Neuronal stem cell (in vitro differentiated cells): ENCODE results near the gene EPS15.
A peak's percentile ranks its signal among the peaks of the same experiment; 100 is the strongest.

Experiments used
- DNase-seq: peaks from one replicate; pipeline ENCODE4 v3.0.0-alpha.2; 2013; ENCODE audit warnings: low spot score
- H2AFZ ChIP-seq: one replicate; pipeline ENCODE4 v1.6.1; 2013; ENCODE audit warnings: mild to moderate bottlenecking, low read length, inconsistent platforms
- H2AK5ac ChIP-seq: 2 replicates; pipeline ENCODE4 v1.6.1; 2013; ENCODE audit warnings: low read depth, mild to moderate bottlenecking, inconsistent platforms, low read length, moderate library complexity, mixed read lengths
- H2BK120ac ChIP-seq: 2 replicates; pipeline ENCODE4 v1.6.1; 2013; ENCODE audit warnings: low read depth, mild to moderate bottlenecking, inconsistent platforms, low read length, moderate library complexity, mixed read lengths
- H2BK12ac ChIP-seq: one replicate; pipeline ENCODE4 v1.6.1; 2013; ENCODE audit warnings: low read length, inconsistent platforms
- H2BK15ac ChIP-seq: 2 replicates; pipeline ENCODE4 v1.6.1; 2013; ENCODE audit warnings: mild to moderate bottlenecking, low read length, inconsistent platforms, mixed read lengths
- H2BK5ac ChIP-seq: one replicate; pipeline ENCODE4 v1.6.1; 2013; ENCODE audit warnings: inconsistent platforms, mild to moderate bottlenecking, low read length, moderate library complexity
- H3K14ac ChIP-seq: one replicate; pipeline ENCODE4 v1.6.1; 2013; ENCODE audit warnings: low read length, inconsistent platforms
- H3K18ac ChIP-seq: 2 replicates; pipeline ENCODE4 v1.6.1; 2013; ENCODE audit warnings: low read length, inconsistent platforms
- H3K23ac ChIP-seq: 2 replicates; pipeline ENCODE4 v1.6.1; 2013; ENCODE audit warnings: low read depth, mild to moderate bottlenecking, mixed read lengths, low read length, inconsistent platforms; ENCODE audit not compliant: poor library complexity
- H3K27ac ChIP-seq: replicated peaks from 3 replicates; pipeline ENCODE4 v1.5.1; 2013; ENCODE audit warnings: low read length, inconsistent platforms
- H3K27me3 ChIP-seq, 3 experiments: 2 replicates each; pipeline ENCODE4 v1.6.1; 2013; ENCODE audit warnings: low read length in 3 of 3, mild to moderate bottlenecking in 2 of 3, inconsistent platforms in 1 of 3, low read depth in 1 of 3, mixed read lengths in 1 of 3, moderate library complexity in 1 of 3; ENCODE audit not compliant: control insufficient read depth in 3 of 3, insufficient read depth in 3 of 3
- H3K36me3 ChIP-seq, 2 donors: replicated peaks in 1 of 2; 2 replicates each; pipeline ENCODE4 v1.6.1; 2013; ENCODE audit warnings: low read length in 2 of 2; ENCODE audit not compliant: control insufficient read depth in 2 of 2, insufficient read depth in 2 of 2
- H3K4ac ChIP-seq: 2 replicates; pipeline ENCODE4 v1.6.1; 2013; ENCODE audit warnings: inconsistent platforms, mild to moderate bottlenecking, low read length, moderate library complexity
- H3K4me1 ChIP-seq, 2 donors: 1 replicate in 1 of 2; 2 replicates in 1 of 2; pipeline ENCODE4 v1.6.1; 2013; ENCODE audit warnings: low read length in 2 of 2, low read depth in 1 of 2; ENCODE audit not compliant: control insufficient read depth in 2 of 2, insufficient read depth in 1 of 2
- H3K4me2 ChIP-seq: one replicate; pipeline ENCODE4 v1.6.1; 2013; ENCODE audit warnings: mild to moderate bottlenecking, low read length, inconsistent platforms; ENCODE audit not compliant: insufficient read depth, poor library complexity, severe bottlenecking
- H3K4me3 ChIP-seq, 2 donors: 2 replicates each; pipeline ENCODE4 v1.5.1; 2013; ENCODE audit warnings: low read length in 2 of 2, mild to moderate bottlenecking in 2 of 2, inconsistent platforms in 1 of 2, moderate library complexity in 1 of 2
- H3K79me1 ChIP-seq: one replicate; pipeline ENCODE4 v1.6.1; 2013; ENCODE audit warnings: low read depth, mild to moderate bottlenecking, inconsistent platforms, low read length, moderate library complexity
- H3K9ac ChIP-seq: one replicate; pipeline ENCODE4 v1.6.1; 2013; ENCODE audit warnings: mild to moderate bottlenecking, low read depth, low read length, inconsistent platforms; ENCODE audit not compliant: poor library complexity
- H3K9me3 ChIP-seq, 2 donors: replicated peaks in 1 of 2; 2 replicates each; pipeline versions ENCODE3 to v1.6.1; 2013; ENCODE audit warnings: low read length in 2 of 2, mild to moderate bottlenecking in 2 of 2, inconsistent platforms in 1 of 2, low read depth in 1 of 2, mixed read lengths in 1 of 2, moderate library complexity in 1 of 2; ENCODE audit not compliant: control insufficient read depth in 2 of 2, insufficient read depth in 1 of 2
- H4K8ac ChIP-seq: one replicate; pipeline ENCODE4 v1.6.1; 2013; ENCODE audit warnings: low read depth, mild to moderate bottlenecking, inconsistent platforms, low read length, moderate library complexity
- H4K91ac ChIP-seq: one replicate; pipeline ENCODE4 v1.6.1; 2013; ENCODE audit warnings: low read length, low read depth, mild to moderate bottlenecking, inconsistent platforms; ENCODE audit not compliant: poor library complexity
- WGBS, 2 donors: extraction: QIAGEN DNeasy Blood & Tissue Kit; methylation state at CpG; one replicate each; pipeline ENCODE4 v1.1.7; 2013; ENCODE audit warnings: missing lambda C conversion rate in 2 of 2, mixed read lengths in 1 of 2; ENCODE audit not compliant: insufficient read length in 2 of 2, insufficient replicate concordance in 1 of 2; ENCODE audit errors: extremely low coverage in 2 of 2; 5-methylcytosine and 5-hydroxymethylcytosine counted together

Gene EPS15

DNA sequence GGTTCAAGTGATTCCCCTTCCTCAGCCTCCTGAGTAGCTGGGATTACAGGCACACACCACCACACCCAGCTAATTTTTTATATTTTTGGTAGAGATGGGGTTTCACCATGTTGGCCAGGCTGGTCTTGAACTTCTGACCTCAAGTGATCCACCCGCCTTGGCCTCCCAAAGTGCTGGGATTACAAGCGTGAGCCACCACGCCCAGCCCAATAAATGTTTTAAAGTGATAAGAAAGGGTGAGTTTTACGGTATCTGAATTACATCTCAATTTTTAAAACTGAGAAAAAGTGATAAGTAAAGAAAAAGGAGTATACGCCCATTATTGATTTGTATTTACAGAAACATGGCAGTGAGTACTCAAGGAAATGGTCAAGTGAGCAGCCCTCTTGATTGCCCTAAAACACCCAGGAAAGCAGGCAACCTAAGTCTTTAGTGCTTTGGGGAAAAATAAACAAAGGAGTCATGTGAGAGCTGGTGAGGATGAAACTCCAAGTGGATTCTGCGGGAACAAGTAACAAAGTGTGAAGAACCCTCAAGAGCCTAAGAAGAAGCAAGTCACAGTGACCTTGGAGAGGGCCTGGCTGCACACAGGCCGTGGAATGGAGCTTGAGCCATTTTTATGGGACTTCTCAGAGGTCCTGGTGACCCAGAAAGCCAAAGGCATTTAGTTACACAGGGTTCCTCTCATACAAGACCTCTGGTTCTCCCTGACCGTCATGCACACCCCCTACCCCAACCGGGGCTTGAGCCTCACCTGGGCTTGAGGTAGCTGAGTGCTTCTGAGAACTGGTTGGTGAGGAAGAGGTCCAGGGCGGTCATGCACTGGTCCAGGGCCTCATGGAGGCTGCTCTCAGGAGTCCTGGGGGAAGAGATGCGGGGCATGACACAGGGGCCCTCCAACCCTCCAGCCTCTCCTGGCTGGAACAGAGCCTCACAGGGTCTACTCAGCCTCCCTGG lies 197.8 kb downstream of the EPS15 start:
- no peak overlapping the region for H3K4me3 ChIP-seq
- peak overlapping the region; percentile 63 for H3K14ac ChIP-seq
- H3K4me1 ChIP-seq = peaks cover 0 to 12% of the 10 kb centered on the region in 2 donors
- no peaks in the 10 kb centered on the region for H3K79me1 ChIP-seq
- no CpG with 5 or more reads among the region's 11 CpGs for WGBS, 2 donors
- H2BK5ac ChIP-seq = no peak overlapping the region
- no peak overlapping the region for H3K4ac ChIP-seq
- no peak overlapping the region for H4K8ac ChIP-seq
- no peak overlapping the region for H3K27ac ChIP-seq
- peak overlapping the region; percentile 85 for H2AK5ac ChIP-seq
- peak overlapping the region; percentile 88 for H3K18ac ChIP-seq
- H3K9me3 ChIP-seq = no peaks in the 10 kb centered on the region
- no peak overlapping the region for H4K91ac ChIP-seq
- no peaks in the 10 kb centered on the region for H3K36me3 ChIP-seq
- no peak overlapping the region for H2BK12ac ChIP-seq
- no peak for DNase-seq
- H3K27me3 ChIP-seq = peaks cover 0 to 10% (median 0%) of the 10 kb centered on the region in 3 experiments
- no peak overlapping the region for H3K4me2 ChIP-seq
- H3K23ac ChIP-seq = no peak overlapping the region
- no peak overlapping the region for H3K9ac ChIP-seq
- no peak overlapping the region for H2BK120ac ChIP-seq
- no peak overlapping the region for H2AFZ ChIP-seq
- H2BK15ac ChIP-seq = no peak overlapping the region

GRCh38 chr1:51317798-51318197 lies 201.3 kb downstream of the EPS15 start:
- no peak overlapping the region for H2AFZ ChIP-seq
- H3K36me3 ChIP-seq = no peaks in the 10 kb centered on the region
- H3K23ac ChIP-seq = peak overlapping the region; percentile 62
- peaks cover 0 to 5% (median 0%) of the 10 kb centered on the region in 3 experiments for H3K27me3 ChIP-seq
- H3K27ac ChIP-seq = no peak overlapping the region
- WGBS, 2 donors = no CpG with 5 or more reads among the region's 7 CpGs
- H3K9ac ChIP-seq = no peak overlapping the region
- H3K4ac ChIP-seq = no peak overlapping the region
- no peak overlapping the region for H3K4me2 ChIP-seq
- no peak for DNase-seq
- no peaks in the 10 kb centered on the region for H3K79me1 ChIP-seq
- no peak overlapping the region for H2BK12ac ChIP-seq
- no peak overlapping the region for H4K8ac ChIP-seq
- no peak overlapping the region for H2BK15ac ChIP-seq
- no peaks in the 10 kb centered on the region for H3K9me3 ChIP-seq
- peak overlapping the region; percentile 66 for H3K18ac ChIP-seq
- peak overlapping the region; percentile 50 for H2AK5ac ChIP-seq
- H3K14ac ChIP-seq = no peak overlapping the region
- no peak overlapping the region for H2BK5ac ChIP-seq
- no peak overlapping the region for H2BK120ac ChIP-seq
- H3K4me3 ChIP-seq = no peak overlapping the region
- H3K4me1 ChIP-seq = peaks cover 0 to 12% of the 10 kb centered on the region in 2 donors
- no peak overlapping the region for H4K91ac ChIP-seq

GRCh38 chr1:51316846-51317120 lies 202.3 kb downstream of the EPS15 start:
- no peak overlapping the region for H3K27ac ChIP-seq
- no peak overlapping the region for H3K18ac ChIP-seq
- no peak overlapping the region for H4K91ac ChIP-seq
- H3K23ac ChIP-seq = peak overlapping the region; percentile 14
- H3K9me3 ChIP-seq = no peaks in the 10 kb centered on the region
- H2BK120ac ChIP-seq = no peak overlapping the region
- no CpG with 5 or more reads among the region's 4 CpGs for WGBS, 2 donors
- peak overlapping the region; percentile 26 for H2BK12ac ChIP-seq
- no peak overlapping the region for H2BK15ac ChIP-seq
- no peak overlapping the region for H3K4ac ChIP-seq
- no peak overlapping the region for H3K4me3 ChIP-seq
- peak overlapping the region; percentile 30 for H2AK5ac ChIP-seq
- H4K8ac ChIP-seq = no peak overlapping the region
- no peak for DNase-seq
- no peak overlapping the region for H3K4me2 ChIP-seq
- peaks cover 0 to 5% (median 0%) of the 10 kb centered on the region in 3 experiments for H3K27me3 ChIP-seq
- H3K79me1 ChIP-seq = no peaks in the 10 kb centered on the region
- peak overlapping the region; percentile 41 for H3K14ac ChIP-seq
- peaks cover 0 to 7% of the 10 kb centered on the region in 2 donors for H3K4me1 ChIP-seq
- no peak overlapping the region for H2AFZ ChIP-seq
- H2BK5ac ChIP-seq = no peak overlapping the region
- no peak overlapping the region for H3K9ac ChIP-seq
- no peaks in the 10 kb centered on the region for H3K36me3 ChIP-seq

DNA sequence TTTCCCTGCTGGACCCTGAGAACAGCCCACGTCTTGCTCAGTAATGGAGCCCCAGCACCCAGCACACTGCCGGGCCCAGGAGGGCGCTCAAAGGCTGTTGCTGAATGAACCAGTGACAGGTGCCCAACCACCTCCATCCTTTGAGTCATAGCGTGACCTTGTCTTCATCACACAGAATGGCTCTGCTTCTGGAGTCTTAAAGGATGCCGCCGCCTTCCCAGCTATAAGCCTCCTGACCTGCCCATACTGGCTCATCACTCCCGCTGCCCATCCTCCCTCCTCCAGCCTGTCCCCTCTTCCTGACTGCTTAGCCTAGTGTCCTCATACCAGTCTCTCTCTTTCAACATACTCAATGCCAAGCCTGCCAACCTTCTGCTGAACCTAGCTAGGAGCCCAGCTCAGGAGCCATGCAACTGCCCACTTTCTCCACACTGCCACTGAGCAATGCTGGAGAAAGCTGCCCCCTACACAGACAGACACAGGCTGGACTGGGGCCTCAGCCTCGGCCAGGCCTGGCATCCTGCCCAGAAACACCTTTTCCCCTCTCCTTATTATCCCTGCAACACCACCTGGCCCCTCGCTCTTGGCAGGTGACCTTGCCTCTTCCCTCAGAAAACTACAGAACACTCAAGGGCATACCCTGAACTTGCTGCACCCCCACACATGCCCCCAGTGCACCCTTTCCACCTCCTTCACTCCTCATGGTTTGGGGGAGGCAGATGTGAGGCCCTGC lies 202.8 kb downstream of the EPS15 start:
- Histone ChIP-seq H3K27me3 (peaks cover 0 to 5% (median 0%) of the 10 kb centered on the region in 3 experiments), H3K4ac (peak overlapping the region; percentile 53), H2BK5ac (no peak overlapping the region), H3K9me3 (no peaks in the 10 kb centered on the region), H3K36me3 (no peaks in the 10 kb centered on the region), H2AFZ (no peak overlapping the region), H4K91ac (no peak overlapping the region), H4K8ac (no peak overlapping the region), H2AK5ac (peak overlapping the region; percentile 30), H3K27ac (no peak overlapping the region), H3K23ac (peak overlapping the region; percentile 14), H3K4me3 (no peak overlapping the region), H3K14ac (peak overlapping the region; percentile 41), H3K4me2 (no peak overlapping the region), H2BK15ac (peak overlapping the region; percentile 87), H3K4me1 (peaks cover 0 to 6% of the 10 kb centered on the region in 2 donors), H3K9ac (no peak overlapping the region), H2BK120ac (no peak overlapping the region), H3K18ac (no peak overlapping the region), H2BK12ac (peak overlapping the region; percentile 26), H3K79me1 (no peaks in the 10 kb centered on the region)
- no CpG with 5 or more reads among the region's 9 CpGs for WGBS, 2 donors
- DNase-seq = no peak
